Measurements from ENCODE around the gene REC8.
A peak's percentile ranks its signal among the peaks of the same experiment; 100 is the strongest.

Gene REC8

DNA sequence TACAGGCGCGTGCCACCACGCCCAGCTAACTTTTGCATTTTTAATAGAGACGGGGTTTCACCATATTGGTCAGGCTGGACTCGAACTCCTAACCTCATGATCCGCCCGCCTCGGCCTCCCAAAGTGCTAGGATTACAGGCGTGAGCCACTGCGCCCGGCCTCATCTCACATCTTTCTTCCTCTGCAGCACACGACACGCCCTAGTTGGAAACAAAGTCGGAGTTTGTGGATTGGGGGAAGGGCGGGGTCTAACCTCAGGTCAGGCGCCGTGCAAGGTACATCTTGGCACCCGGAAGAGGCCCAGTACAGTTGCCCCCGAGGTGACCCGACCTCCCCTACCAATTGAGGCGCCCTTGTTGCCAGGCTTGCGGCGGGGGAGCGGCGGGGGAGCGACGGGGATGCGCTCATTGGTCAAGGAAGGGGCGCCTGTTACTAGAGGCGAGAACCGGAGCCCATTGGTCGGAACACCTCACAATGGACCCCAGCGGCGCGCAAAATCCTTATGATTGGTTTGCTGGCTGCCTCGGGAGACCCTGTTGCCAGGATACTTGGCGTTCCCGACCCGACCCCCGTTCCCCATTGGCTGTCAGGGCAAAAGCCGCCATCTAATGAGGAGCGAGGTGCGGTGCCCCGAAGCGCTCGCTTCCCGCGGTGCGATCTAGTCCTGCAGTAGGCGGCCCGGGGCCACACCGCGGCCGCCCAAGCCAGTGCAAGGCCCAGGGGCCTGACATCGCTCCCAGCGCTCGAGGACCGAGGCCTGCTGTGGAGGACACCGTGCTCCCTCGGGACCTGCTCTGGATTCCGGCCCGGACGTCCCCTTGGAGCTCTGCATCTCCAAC, at the start of gene REC8:
Gene REC8, plus strand, starts transcription at position 659 of the 839 bp plus-strand sequence. CDS start 473 bp downstream, outside the sequence.
- peak; percentile 65 for DNase-seq

- DNase-seq, result no peak
Measured at GRCh38 chr14:24122416-24122815, 49.5 kb upstream of the REC8 start.

DNA sequence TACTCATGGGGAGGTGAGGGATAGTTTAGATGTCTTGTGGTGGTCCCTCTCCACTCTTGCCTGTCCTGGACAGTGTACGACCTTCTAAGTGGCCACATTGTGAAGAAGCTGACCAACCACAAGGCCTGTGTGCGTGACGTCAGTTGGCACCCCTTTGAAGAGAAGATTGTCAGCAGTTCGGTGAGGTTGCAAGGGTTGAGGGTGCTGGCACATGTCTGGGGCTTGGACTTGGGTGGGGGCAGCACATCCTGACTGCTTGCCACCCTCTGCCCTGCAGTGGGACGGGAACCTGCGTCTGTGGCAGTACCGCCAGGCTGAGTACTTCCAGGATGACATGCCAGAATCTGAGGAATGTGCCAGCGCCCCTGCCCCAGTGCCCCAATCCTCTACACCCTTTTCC, 49.0 kb upstream of the REC8 start:
- no peak for DNase-seq

DNA sequence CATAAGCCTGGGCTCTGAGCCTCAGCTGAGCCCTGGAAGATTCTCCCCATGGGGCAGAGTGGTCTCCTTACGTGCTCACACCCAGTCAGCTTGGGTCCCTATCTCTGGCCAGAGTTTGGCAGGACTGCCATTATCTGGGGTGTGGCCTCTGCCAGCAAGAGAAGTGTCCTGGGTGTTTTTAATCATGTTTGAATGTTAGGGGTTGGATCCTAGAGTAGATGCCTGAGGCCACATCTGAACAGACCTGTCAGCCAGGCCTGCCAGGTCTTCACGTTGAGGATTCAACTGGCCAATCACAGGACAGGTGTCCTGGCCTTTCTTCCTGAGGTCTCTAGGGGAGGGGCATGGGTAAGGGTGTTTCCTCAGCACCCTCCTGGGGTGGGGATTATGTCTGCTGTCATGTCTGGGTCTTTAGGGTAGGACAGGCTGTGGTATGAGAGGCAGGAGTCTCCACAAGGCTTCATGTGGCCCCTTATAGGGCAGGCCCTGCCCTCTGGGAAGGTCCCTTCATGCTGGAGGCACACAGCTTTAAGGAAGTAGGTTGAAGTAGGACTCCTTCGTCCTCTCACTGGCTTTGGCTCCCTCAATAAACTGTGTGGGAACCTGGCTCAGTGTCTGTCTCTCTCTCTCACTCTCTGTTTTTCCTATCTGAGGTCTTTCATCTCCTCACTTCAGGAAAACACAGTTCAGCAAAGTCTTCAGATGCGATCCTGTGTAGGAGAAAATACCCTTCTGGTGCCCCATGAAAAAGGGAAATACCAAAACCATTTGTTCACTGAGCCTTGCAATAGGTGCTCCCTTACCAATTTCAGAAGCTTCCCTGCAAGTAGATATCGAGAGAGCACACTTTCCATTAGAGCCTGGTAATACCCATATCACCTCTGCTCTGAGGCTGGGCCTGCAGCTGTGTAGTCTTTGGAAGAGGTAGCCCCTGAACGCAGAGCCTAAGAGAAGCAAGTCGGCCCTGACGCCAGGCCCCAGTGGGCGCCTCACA, 48.2 kb upstream of the REC8 start:
- DNase-seq, result no peak

DNA sequence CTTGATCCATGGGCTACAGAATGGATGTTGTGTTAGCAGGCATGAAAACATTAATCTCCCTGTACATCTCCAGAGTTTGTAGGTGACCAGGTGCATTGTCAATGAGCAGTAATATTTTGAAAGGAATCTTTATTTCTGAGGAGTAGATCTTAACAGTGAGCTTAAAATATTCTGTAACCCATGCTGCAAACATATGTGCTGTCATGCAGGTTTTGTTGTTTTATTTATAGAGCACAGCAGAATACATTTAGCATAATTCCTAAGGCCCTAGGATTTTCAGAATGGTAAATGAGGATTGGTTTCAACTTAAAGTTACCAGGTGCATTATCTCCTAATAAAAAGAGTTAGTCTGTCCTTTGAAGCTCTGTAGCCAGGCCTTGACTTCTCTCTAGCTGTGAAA, 44.9 kb upstream of the REC8 start:
- DNase-seq, result no peak

GRCh38 chr14:24127673-24128072, 44.2 kb upstream of the REC8 start:
- no peak for DNase-seq

DNA sequence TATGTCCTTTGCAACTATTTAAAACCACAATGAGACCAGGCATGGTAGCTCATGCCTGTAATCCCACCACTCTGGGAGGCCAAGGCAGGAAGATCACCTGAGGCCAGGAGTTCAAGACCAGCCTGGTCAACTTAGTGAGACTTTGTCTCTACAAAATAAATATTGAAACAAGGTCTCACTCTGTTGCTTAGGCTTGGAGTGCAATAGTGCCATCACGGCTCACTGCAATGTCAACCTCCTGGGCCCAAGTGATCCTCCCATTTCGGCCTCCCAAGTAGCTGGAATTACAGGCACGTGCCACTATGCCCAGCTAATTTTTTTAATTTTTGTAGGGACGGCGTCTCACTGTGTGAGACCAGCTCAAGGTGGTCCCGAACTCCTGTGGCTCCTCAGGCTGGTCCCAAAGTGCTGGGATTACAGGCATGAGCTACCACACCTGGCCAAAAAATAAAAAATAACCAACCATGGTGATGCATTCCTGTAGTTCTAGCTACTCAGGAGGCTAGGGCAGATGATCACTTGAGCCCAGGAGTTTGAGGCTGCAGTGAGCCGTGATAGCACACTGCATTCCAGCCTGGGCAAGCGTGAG, 42.4 kb upstream of the REC8 start:
- DNase-seq, result no peak

DNA sequence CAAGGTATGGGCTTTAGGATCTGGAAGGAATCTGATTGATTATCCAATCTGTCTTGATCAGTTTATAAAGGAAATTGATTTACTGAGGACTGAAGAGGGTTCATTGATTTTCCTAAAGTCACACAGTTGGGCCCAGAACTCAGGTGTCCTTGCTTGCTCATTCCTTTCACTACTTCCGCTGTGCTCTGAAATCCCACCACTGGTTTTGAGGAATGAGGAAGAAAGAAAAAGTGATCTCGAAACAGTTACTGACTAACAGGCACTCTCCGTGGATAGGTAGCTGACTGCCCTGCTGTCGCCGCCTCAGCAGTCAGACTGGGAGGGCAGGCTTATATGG, 41.5 kb upstream of the REC8 start, which contains the start of gene FITM1:
Gene FITM1, plus strand, starts transcription at position 280 of the 337 bp plus-strand sequence. CDS start 905 bp downstream, outside the sequence.
- DNase-seq, result no peak

DNA sequence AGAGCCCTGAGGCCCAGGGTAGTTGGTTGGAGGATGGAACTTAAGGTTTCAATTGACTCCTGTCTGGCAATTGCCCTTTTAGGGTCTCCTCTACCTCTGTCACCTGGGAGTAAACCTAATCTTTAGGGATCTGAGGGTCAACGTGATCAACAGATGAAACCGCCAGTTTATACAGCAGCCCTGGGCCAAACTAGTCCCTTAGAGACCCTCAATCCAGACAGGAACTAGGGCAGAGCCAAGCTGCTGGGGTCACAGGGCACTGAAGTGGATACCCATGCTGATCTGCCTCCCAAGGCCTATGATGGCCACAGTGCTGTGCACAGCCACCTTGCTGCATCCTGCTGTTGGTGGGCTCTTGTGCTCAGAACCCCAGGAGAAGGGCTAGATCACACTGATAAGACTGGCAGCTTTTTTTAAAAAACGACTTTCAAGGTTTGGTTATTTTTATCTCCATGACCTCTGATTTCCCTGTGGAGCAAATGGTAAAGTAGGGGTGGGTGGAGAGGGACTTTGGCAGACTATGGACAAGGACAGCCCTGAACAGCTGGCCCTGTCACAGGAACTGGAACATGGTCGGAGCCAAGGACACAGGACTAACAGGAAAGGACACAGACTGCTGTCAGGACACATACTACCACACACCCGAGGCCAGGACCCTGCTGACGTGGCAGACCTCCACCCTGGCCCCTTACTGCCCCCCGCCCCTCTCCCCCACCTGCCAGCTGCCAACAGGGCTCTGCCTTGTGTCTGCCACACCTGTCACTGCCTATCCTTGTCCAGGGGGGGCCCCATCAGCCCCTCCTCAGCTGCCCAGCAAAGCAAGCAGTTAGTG, 40.9 kb upstream of the REC8 start:
- no peak for DNase-seq

DNA sequence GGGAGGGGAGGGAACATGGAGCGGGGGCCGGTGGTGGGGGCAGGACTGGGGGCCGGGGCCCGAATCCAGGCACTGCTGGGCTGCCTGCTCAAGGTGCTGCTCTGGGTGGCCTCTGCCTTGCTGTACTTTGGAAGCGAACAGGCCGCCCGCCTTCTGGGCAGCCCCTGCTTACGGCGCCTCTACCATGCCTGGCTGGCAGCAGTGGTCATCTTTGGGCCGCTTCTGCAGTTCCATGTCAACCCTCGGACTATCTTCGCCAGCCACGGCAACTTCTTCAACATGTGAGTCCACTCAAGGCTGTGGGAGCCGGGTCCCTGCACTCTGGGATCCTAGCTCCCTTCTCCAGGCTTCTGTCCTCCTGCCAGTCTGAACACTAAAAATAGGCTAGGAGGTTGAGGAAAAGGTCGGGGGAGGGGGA, 40.3 kb upstream of the REC8 start:
- DNase-seq, result no peak

DNA sequence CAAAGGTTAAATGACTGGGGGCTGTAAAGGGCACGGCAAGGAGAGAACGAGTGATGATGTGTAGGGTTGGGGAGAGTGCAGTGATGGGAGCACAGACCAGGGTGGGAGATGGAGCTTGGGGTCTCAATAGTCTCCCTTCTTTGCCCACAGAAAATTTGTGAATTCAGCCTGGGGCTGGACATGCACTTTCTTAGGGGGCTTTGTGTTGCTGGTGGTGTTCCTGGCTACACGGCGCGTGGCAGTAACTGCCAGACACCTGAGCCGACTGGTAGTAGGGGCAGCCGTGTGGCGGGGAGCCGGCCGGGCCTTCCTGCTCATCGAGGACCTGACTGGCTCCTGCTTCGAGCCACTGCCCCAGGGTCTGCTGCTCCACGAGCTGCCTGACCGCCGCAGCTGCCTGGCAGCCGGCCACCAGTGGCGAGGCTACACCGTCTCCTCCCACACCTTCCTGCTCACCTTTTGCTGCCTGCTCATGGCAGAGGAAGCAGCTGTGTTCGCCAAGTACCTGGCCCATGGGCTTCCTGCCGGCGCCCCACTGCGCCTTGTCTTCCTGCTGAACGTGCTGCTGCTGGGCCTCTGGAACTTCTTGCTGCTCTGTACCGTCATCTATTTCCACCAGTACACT, 39.7 kb upstream of the REC8 start:
- peak; percentile 30 for DNase-seq

DNA sequence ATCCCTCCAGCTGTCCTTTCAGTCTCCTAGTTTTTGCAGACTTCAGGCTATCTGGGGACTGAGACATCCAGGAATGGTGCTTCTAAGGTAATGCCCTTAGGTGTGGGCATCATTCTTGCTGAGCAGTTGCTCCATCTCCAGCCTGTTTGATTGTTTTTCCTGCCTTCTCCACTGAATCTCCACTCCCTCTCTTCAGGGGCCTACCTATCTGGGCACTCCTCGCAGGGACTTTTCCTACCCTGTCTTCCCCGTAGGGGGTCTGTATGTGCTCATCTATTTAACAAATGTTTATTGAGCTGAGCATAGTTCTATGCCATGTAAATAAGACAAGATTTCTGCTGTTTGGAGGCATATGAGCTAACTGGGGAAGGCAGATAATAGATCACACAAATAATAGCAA, 38.9 kb upstream of the REC8 start:
- no peak for DNase-seq

- no peak for DNase-seq
Measured at GRCh38 chr14:24133735-24134134, 38.1 kb upstream of the REC8 start.

GRCh38 chr14:24135584-24135833, 36.4 kb upstream of the REC8 start:
- DNase-seq, result no peak

- peak; percentile 94 for DNase-seq
Measured at GRCh38 chr14:24135834-24136683, 35.8 kb upstream of the REC8 start, which contains the start of gene PSME1. TSS of gene PSME1 (plus strand) at chr14:24136194. CDS start at chr14:24136263, 69 bp downstream.

DNA sequence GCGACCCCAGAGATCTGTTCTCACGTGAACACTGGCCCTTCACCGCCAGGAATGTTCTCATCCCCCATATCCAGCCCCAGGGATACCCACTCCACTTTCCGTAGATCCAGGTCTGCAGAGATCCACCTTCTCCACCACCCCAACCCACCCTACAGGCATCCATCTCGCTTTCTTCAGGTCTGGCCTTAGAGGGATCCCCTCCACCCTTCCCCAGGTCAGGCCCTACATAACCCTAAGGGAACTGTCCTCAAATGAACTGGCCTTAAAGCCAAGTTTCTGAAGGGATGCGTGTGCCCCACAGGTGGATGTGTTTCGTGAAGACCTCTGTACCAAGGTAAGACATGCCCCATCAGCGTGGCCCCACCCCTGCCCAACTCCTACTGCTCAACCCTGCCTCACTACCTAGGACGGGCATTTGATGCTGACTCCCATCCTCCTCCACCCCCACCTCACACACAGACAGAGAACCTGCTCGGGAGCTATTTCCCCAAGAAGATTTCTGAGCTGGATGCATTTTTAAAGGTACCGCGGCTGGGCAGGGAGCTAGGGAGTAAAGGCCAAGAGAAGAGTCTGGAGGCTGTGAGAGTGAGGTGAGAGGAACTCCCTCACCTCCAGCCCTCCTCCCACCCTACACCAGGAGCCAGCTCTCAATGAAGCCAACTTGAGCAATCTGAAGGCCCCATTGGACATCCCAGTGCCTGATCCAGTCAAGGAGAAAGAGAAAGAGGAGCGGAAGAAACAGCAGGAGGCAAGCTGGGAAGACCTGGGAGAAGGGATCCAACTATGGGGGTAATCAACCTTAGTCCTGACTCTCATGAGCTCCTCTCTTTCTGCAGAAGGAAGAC, 35.0 kb upstream of the REC8 start:
- DNase-seq, result peak; percentile 24

DNA sequence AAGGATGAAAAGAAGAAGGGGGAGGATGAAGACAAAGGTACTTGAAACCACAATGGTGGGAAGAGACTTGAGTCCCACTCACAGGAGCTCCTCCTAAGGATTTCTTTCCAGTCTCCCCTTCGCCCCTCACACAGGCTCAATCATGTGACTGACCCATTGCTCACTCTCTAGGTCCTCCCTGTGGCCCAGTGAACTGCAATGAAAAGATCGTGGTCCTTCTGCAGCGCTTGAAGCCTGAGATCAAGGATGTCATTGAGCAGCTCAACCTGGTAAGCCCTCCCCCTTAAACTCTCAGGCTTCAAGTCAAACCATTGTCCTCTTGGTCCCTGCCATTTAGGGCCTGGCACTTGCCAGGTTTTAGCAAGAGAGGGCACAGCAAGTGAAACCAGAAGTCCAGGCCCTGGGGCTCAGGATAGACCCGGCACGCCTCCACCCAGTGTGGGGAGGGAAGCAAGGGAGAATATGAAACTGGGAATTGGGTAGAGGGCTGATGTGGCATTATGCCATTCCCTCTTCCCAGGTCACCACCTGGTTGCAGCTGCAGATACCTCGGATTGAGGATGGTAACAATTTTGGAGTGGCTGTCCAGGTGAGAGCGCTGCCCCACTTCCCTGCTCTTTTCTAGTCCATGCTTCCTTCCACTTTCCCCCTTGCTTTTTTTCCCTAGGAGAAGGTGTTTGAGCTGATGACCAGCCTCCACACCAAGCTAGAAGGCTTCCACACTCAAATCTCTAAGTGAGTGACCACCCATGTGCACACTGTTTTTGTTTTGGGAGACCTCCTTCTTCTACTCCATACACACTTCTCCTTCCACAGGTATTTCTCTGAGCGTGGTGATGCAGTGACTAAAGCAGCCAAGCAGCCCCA, 34.1 kb upstream of the REC8 start:
- no peak for DNase-seq

GRCh38 chr14:24138396-24139271, 33.2 kb upstream of the REC8 start:
- DNase-seq, result no peak

Data from stimulated activated CD4-positive, alpha-beta T cell treated with anti-CD3 and anti-CD28 coated beads, Interleukin-4, amount 100 ng/mL, for 1 hour (primary cell).